Stromal cell of bone marrow (primary cell): Measurements from ENCODE around the gene OTUD4.
"Not testable (repeated sequence)": the region's sequence is repeated elsewhere in the genome, so short reads cannot be mapped to it uniquely, and the experiment has no call there.

ENCODE experiments used
- DNase-seq: peaks from one replicate; pipeline ENCODE4 v3.0.0-alpha.2; 2012; ENCODE audit warnings: low read depth

OTUD4 gene

GRCh38 chr4:145179281-145179860 is 1.0 kb downstream of the OTUD4 start:
- DNase-seq: peak; percentile 27

- DNase-seq: no peak
Observed at GRCh38 chr4:145178740-145179280, 1.6 kb downstream of the OTUD4 start.

GRCh38 chr4:145177906-145178538 is 2.4 kb downstream of the OTUD4 start:
- DNase-seq: no peak

GRCh38 chr4:145177511-145177905 is 2.9 kb downstream of the OTUD4 start:
- peak; percentile 16 for DNase-seq

GRCh38 chr4:145176641-145177432 is 3.6 kb downstream of the OTUD4 start:
- no peak for DNase-seq

- DNase-seq: no peak
Observed at GRCh38 chr4:145171911-145172310, 8.5 kb downstream of the OTUD4 start.

GRCh38 chr4:145170223-145170622 is 10.2 kb downstream of the OTUD4 start:
- DNase-seq: no peak

- DNase-seq: no peak
Observed at GRCh38 chr4:145168581-145169187, 11.7 kb downstream of the OTUD4 start.

- DNase-seq: no peak
Observed at GRCh38 chr4:145167887-145168286, 12.5 kb downstream of the OTUD4 start.

- no peak for DNase-seq
Observed at GRCh38 chr4:145161549-145161948, 18.8 kb downstream of the OTUD4 start.

GRCh38 chr4:145156986-145157385 is 23.4 kb downstream of the OTUD4 start:
- DNase-seq: no peak

- no peak for DNase-seq
Observed at GRCh38 chr4:145155268-145155870, 25.0 kb downstream of the OTUD4 start.

- DNase-seq: peak; percentile 21
Observed at GRCh38 chr4:145154573-145154972, 25.8 kb downstream of the OTUD4 start.

GRCh38 chr4:145153904-145154298 is 26.5 kb downstream of the OTUD4 start:
- no peak for DNase-seq

- DNase-seq: no peak
Observed at GRCh38 chr4:145153181-145153903, 27.0 kb downstream of the OTUD4 start.

GRCh38 chr4:145148980-145149379 is 31.4 kb downstream of the OTUD4 start:
- DNase-seq: no peak

GRCh38 chr4:145136219-145136618 is 44.2 kb downstream of the OTUD4 start:
- not testable (repeated sequence) for DNase-seq

GRCh38 chr4:145132511-145133098 is 47.8 kb downstream of the OTUD4 start:
- no peak for DNase-seq

- DNase-seq: no peak
Observed at GRCh38 chr4:145131848-145132247, 48.5 kb downstream of the OTUD4 start.

GRCh38 chr4:145130788-145131399 is 49.5 kb downstream of the OTUD4 start:
- peak; percentile 50 for DNase-seq

- no peak for DNase-seq
Observed at GRCh38 chr4:145130130-145130529, 50.3 kb downstream of the OTUD4 start.
